ENCODE measurements around the gene TRERF1. TPM values are rescaled to one million over a fixed set of nuclear protein-coding genes. Genes with fewer than 3 reads are reported as not detected.

Gene TRERF1
- total RNA-seq, 2 donors from 2014 or later: 9.5 to 34.8 TPM

GRCh38 chr6:42454428-42454791 lies 2.7 kb upstream of the TRERF1 start:
- peaks cover 10% of the 10 kb centered on the region for H3K4me1 ChIP-seq (replicated peaks)
- 45% methylated on average over 11 of the region's 11 CpGs for WGBS
- intact Hi-C loops (cut with DNase I): loop anchor here (5.0 kb wide), 2 partner anchors 93 to 192 kb away; no protein-coding TSS in a partner anchor
- no peak for DNase-seq (ENCODE audit: low spot score)
- H3K4me3 ChIP-seq: no peak overlapping the region
- peak overlapping the region in 1 of 2 donors; percentile 87 for H3K27ac ChIP-seq
- no peaks in the 10 kb centered on the region for H3K36me3 ChIP-seq
- TF ChIP-seq POLR2A (IDR thresholded peaks at IDR 0.05) (no peak), POLR2AphosphoS5 (IDR thresholded peaks at IDR 0.05) (no peak)
- TF ChIP-seq, protein P1, sequence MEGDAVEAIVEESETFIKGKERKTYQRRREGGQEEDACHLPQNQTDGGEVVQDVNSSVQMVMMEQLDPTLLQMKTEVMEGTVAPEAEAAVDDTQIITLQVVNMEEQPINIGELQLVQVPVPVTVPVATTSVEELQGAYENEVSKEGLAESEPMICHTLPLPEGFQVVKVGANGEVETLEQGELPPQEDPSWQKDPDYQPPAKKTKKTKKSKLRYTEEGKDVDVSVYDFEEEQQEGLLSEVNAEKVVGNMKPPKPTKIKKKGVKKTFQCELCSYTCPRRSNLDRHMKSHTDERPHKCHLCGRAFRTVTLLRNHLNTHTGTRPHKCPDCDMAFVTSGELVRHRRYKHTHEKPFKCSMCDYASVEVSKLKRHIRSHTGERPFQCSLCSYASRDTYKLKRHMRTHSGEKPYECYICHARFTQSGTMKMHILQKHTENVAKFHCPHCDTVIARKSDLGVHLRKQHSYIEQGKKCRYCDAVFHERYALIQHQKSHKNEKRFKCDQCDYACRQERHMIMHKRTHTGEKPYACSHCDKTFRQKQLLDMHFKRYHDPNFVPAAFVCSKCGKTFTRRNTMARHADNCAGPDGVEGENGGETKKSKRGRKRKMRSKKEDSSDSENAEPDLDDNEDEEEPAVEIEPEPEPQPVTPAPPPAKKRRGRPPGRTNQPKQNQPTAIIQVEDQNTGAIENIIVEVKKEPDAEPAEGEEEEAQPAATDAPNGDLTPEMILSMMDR (IDR thresholded peaks at IDR 0.05): no peak
- H3K9me3 ChIP-seq: no peaks in the 10 kb centered on the region
- H3K27me3 ChIP-seq (replicated peaks; ENCODE audit: insufficient read depth): no peaks in the 10 kb centered on the region

DNA sequence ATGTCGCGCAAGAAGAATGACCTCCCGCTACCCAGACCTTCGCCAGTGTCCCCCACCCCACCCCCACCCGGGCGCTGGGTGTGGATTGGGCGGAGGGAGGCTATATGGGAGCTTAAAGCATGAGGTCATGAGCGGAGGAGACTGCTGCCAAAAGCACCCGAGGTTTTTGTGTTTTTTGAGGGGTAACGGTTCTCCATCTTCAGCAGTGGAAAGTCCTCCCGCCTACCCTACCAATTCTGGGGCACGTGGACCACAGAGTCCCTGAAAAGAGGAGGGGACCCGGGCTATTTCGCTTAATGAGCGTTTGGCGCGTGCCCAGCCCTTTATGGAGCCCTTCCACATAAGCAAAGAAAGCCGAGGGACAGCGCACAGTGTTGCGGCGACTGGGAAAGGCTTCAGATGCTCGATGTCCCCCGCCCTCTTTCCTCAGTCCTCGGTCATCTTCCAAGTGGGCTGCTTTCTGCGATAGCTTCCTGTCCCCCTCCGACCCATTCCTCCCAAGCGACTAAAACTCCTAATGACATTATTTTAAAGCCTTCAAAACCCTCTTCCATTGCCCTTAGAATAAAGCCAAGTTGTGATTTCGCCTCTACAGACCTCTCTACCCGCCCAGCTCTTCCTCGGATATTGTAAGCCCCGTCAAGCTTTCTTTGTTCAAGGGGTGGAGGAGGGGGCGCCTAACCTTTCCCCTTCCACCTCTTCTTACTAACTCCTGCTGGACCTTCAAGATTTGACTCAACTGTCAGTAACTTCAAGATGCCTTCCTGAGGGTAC lies 2.1 kb upstream of the TRERF1 start:
- Histone ChIP-seq H3K27me3 (replicated peaks; ENCODE audit: insufficient read depth) (no peaks in the 10 kb centered on the region), H3K36me3 (no peaks in the 10 kb centered on the region), H3K9me3 (no peaks in the 10 kb centered on the region), H3K27ac (peak overlapping the region; percentile 74 to 87), H3K4me3 (peak overlapping the region; percentile 55 to 75), H3K4me1 (replicated peaks) (peaks cover 10% of the 10 kb centered on the region)
- TF ChIP-seq, protein P1 (IDR thresholded peaks at IDR 0.05): no peak
- TF ChIP-seq POLR2AphosphoS5 (IDR thresholded peaks at IDR 0.05): no peak
- no peak for TF ChIP-seq POLR2A (IDR thresholded peaks at IDR 0.05)
- DNase-seq (ENCODE audit: low spot score): peak; percentile 37
- intact Hi-C loops (cut with DNase I): loop anchor here (5.0 kb wide), 2 partner anchors 93 to 192 kb away; no protein-coding TSS in a partner anchor
- WGBS: 2% methylated on average over 32 of the region's 32 CpGs

GRCh38 chr6:42453031-42453653 lies 1.4 kb upstream of the TRERF1 start:
- intact Hi-C loops (cut with DNase I): loop anchor here (5.0 kb wide), 2 partner anchors 94 to 191 kb away; no protein-coding TSS in a partner anchor

DNA sequence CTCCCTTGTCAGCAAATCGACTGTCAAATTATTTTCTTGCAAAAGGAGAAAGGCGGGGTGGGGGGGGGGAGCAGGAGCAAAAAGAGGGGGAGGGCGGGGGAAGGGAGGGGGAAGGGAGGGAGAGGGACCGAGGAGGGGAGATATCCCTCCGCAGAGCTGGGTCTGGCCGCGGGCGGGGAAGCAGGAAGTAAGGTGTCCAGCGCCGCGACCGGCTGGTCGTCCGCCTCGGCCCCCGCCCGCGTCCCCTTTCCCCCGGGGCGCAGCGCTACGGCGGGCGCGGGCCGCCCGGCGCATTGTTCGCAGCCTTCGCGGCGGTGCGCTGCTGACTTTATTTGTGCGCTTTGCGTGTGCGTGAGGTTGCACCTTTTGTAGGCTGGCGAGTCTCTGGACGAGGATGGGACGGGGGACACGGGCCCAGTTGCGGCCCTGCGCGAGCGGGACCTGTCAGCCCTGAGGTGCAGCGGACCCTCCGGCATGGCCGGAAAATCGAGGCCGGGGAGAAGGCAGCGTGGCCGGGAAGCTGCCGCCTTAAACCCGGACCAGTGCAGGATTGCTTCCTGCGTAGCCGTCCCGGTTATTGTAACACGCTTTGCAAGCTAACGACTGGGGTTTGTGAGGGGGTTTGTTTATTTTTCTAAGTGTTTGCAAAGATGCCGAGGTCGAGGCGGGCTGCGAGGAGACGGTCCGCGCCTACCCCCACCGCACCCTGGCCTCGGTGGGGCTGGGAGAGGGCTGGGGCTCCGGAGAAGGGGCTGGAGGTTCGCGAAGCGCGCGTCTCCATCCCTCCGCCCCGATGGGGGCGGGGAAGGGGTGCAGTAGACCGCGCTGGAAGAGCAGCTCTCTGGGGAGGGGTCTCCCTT lies 675 bp upstream of the TRERF1 start:
- intact Hi-C loops (cut with DNase I): loop anchor here (5.0 kb wide), 2 partner anchors 95 to 190 kb away; no protein-coding TSS in a partner anchor

More at GRCh38 chr6:42453031-42453653, 1.4 kb upstream of the TRERF1 start:
- H3K4me3 ChIP-seq: peak overlapping the region; percentile 55 to 75
- DNase-seq (ENCODE audit: low spot score): peak; percentile 84
- H3K36me3 ChIP-seq: no peaks in the 10 kb centered on the region
- H3K27me3 ChIP-seq (replicated peaks; ENCODE audit: insufficient read depth): no peaks in the 10 kb centered on the region
- H3K4me1 ChIP-seq (replicated peaks): peaks cover 14% of the 10 kb centered on the region
- H3K27ac ChIP-seq: peak overlapping the region; percentile 74 to 87
- TF ChIP-seq POLR2A (IDR thresholded peaks at IDR 0.05): peak; percentile 64
- peak; percentile 61 for TF ChIP-seq POLR2AphosphoS5 (IDR thresholded peaks at IDR 0.05)
- TF ChIP-seq, protein P1 (IDR thresholded peaks at IDR 0.05): no peak
- H3K9me3 ChIP-seq: no peaks in the 10 kb centered on the region
- WGBS: 0% methylated on average over 23 of the region's 57 CpGs

More for the DNA sequence above, 675 bp upstream of the TRERF1 start:
- H3K9me3 ChIP-seq: no peaks in the 10 kb centered on the region
- peaks cover 14% of the 10 kb centered on the region for H3K4me1 ChIP-seq (replicated peaks)
- WGBS: under 1% methylated on average over 78 of the region's 78 CpGs
- peak; percentile 56 for TF ChIP-seq POLR2A (IDR thresholded peaks at IDR 0.05)
- TF ChIP-seq, protein P1 (IDR thresholded peaks at IDR 0.05): no peak
- peak; percentile 72 for DNase-seq (ENCODE audit: low spot score)
- H3K36me3 ChIP-seq: no peaks in the 10 kb centered on the region
- peak overlapping the region; percentile 55 to 75 for H3K4me3 ChIP-seq
- H3K27ac ChIP-seq: peak overlapping the region; percentile 74 to 87
- no peaks in the 10 kb centered on the region for H3K27me3 ChIP-seq (replicated peaks; ENCODE audit: insufficient read depth)

All from prostate gland (tissue), 2 donors.